ENCODE results near the gene PLB1. TPM values are rescaled to one million over a fixed set of nuclear protein-coding genes. Genes with fewer than 3 reads are reported as not detected.

Gene PLB1
- total RNA-seq, 1 donor from 2014 or later, result 0.64 TPM

DNA sequence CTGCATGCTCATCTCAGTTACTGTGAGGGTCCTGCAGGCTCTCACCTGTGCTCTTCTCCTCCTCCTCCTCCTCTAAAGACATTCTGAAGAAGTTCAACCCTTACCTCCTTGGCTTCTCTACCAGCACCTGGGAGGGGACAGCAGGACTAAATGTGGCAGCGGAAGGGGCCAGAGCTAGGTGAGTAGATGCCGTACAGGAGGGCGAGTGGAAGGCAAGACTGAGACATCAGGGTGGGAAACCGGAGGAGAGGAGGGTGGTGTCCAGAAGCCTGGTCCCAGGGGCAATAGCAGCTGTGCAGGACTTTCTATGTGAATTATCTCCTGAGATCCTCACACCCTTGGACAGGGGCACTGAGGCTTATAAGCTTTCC is 124.9 kb downstream of the PLB1 start:
- H3K27ac Mint-ChIP-seq (ENCODE audit: unreplicated experiment), result peak overlapping the region; percentile 90
- no peak for DNase-seq (ENCODE audit: extremely low spot score, unreplicated experiment)
- no peak for TF ChIP-seq CTCF (IDR thresholded peaks at IDR 0.05)

DNA sequence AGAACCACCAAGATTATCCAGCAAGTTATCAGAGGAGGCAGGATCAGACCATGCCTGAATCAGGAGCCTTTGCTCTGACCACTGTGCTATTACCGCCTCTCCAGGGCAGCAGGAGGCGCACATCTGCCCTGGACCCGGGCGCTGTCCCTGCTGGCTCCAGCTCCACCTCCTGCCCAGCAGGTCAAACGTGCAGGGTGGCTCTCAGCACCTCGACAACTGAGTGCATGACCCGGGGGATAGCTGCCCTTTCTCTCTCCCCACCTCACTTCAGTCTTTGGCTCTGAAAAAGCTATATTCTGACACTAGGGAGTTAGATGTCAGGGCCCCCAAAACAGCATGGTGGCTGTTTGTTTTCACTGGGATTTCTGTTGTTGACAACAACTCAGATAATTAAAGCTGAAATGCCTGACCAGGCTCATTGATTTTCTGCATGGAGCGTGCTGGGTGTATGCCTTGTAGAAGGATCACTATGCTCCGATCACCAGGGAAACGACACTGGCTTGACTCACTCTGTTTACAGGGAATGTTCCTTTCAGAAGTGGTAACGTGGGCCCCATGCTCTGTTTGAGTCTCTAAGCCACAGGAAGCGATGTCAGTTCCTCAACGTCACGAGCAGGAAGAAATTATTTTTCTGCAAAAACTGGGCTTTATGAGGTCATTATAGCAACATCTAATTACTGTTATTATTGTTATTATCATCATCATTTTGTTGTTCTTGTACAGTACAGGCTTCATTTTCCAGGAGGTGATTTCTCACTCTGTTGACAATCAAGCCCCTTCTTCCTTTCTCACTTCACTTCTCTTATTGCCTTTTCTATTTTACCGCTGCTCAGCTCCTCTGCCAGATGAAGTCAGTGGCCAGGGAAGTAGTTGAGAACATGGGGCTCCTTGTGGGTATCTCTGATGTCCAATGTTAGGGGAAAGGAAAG is 125.6 kb downstream of the PLB1 start:
- peak; percentile 39 for TF ChIP-seq CTCF (IDR thresholded peaks at IDR 0.05)
- no peaks in the 10 kb centered on the region for H3K27me3 Mint-ChIP-seq (ENCODE audit: unreplicated experiment)
- no peak overlapping the region for H3K4me3 Mint-ChIP-seq (ENCODE audit: unreplicated experiment)
- H3K36me3 Mint-ChIP-seq (ENCODE audit: unreplicated experiment), result no peaks in the 10 kb centered on the region
- DNase-seq (ENCODE audit: extremely low spot score, unreplicated experiment), result no peak
- H3K9me3 Mint-ChIP-seq (ENCODE audit: unreplicated experiment), result no peaks in the 10 kb centered on the region
- H3K27ac Mint-ChIP-seq (ENCODE audit: unreplicated experiment), result peak overlapping the region; percentile 90
- H3K4me1 Mint-ChIP-seq (ENCODE audit: unreplicated experiment), result peaks cover 25% of the 10 kb centered on the region

More for the DNA sequence above, 124.9 kb downstream of the PLB1 start:
- H3K4me1 Mint-ChIP-seq (ENCODE audit: unreplicated experiment), result peaks cover 25% of the 10 kb centered on the region
- no peaks in the 10 kb centered on the region for H3K27me3 Mint-ChIP-seq (ENCODE audit: unreplicated experiment)
- no peak overlapping the region for H3K4me3 Mint-ChIP-seq (ENCODE audit: unreplicated experiment)
- H3K9me3 Mint-ChIP-seq (ENCODE audit: unreplicated experiment), result no peaks in the 10 kb centered on the region
- H3K36me3 Mint-ChIP-seq (ENCODE audit: unreplicated experiment), result no peaks in the 10 kb centered on the region

DNA sequence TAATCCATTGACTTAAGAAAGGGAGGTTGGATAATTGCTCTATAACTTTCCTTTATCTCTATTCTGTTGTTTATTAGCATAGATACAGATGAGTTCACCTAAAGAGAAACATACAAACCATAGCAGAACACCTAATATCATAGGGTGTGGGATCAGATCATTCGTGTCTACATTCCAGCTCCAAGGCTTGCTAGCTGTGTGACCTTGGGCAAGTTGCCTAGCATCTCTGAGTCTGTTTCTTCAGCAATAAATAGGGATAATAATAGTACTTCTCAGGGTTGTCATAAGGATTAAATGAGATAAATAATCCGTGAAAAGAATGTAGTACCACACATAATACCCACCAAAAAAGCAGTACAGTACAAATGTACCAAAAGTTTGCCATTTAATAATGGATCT is 126.2 kb downstream of the PLB1 start:
- H3K4me3 Mint-ChIP-seq (ENCODE audit: unreplicated experiment), result no peak overlapping the region
- no peak for DNase-seq (ENCODE audit: extremely low spot score, unreplicated experiment)
- H3K9me3 Mint-ChIP-seq (ENCODE audit: unreplicated experiment), result no peaks in the 10 kb centered on the region
- no peaks in the 10 kb centered on the region for H3K36me3 Mint-ChIP-seq (ENCODE audit: unreplicated experiment)
- no peak for TF ChIP-seq CTCF (IDR thresholded peaks at IDR 0.05)
- H3K27me3 Mint-ChIP-seq (ENCODE audit: unreplicated experiment), result no peaks in the 10 kb centered on the region
- peaks cover 27% of the 10 kb centered on the region for H3K4me1 Mint-ChIP-seq (ENCODE audit: unreplicated experiment)
- H3K27ac Mint-ChIP-seq (ENCODE audit: unreplicated experiment), result peak overlapping the region; percentile 90

DNA sequence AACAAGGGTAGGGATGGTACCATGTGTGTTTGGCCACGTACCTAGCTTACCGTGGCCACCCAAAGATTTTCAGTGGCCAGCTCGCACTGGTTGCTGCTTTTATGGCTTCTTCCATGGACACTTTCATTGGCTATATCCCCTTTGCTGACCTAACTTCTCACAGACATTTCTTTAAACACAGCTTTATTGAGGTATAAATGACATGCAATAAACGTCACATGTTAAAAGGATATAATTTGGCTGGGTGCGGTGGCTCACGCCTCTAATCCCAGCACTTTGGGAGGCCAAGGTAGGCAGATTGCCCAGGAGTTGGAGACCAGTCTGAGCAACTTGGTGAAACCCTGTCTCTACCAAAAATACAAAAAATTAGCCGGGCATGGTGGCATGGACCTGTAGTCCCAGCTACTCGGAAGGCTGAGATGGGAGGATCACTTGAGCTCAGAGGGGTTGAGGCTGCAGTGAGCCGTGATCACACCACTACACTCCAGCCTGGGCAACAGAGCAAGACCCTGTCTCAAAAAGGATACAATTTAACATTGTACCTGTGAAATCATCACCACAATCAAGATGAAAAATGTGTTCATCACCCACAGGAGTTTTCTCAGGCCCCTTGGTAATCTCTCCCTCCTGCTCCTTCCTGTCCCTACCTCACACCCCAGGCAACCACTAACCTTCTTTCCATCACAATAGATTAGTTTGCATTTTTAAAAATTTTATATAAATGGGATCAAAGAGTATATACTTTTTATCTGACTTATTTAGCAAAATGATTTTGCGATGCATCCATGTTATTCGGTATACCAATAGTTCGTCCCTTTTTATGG is 127.9 kb downstream of the PLB1 start:
- Mint-ChIP-seq H3K27me3 (ENCODE audit: unreplicated experiment) (no peaks in the 10 kb centered on the region), H3K9me3 (ENCODE audit: unreplicated experiment) (no peaks in the 10 kb centered on the region), H3K27ac (ENCODE audit: unreplicated experiment) (no peak overlapping the region), H3K4me1 (ENCODE audit: unreplicated experiment) (peaks cover 33% of the 10 kb centered on the region), H3K36me3 (ENCODE audit: unreplicated experiment) (no peaks in the 10 kb centered on the region), H3K4me3 (ENCODE audit: unreplicated experiment) (no peak overlapping the region)
- TF ChIP-seq CTCF (IDR thresholded peaks at IDR 0.05), result no peak
- DNase-seq (ENCODE audit: extremely low spot score, unreplicated experiment), result no peak

- Mint-ChIP-seq H3K4me1 (ENCODE audit: unreplicated experiment) (peaks cover 33% of the 10 kb centered on the region), H3K36me3 (ENCODE audit: unreplicated experiment) (no peaks in the 10 kb centered on the region), H3K9me3 (ENCODE audit: unreplicated experiment) (no peaks in the 10 kb centered on the region), H3K27ac (ENCODE audit: unreplicated experiment) (peak overlapping the region; percentile 89), H3K4me3 (ENCODE audit: unreplicated experiment) (no peak overlapping the region), H3K27me3 (ENCODE audit: unreplicated experiment) (no peaks in the 10 kb centered on the region)
- DNase-seq (ENCODE audit: extremely low spot score, unreplicated experiment), result no peak
- no peak for TF ChIP-seq CTCF (IDR thresholded peaks at IDR 0.05)
Measured at GRCh38 chr2:28624436-28624792, 128.6 kb downstream of the PLB1 start.

Measured in osteocyte (in vitro differentiated cells).